Measurements from ENCODE around the gene DYNLT4. TPM values are rescaled to one million over a fixed set of nuclear protein-coding genes. Genes with fewer than 3 reads are reported as not detected.

DYNLT4 gene
- total and polyA plus RNA-seq, 9 donors: 0.14 to 0.58 (median 0.29) TPM; not detected in 1

GRCh38 chr1:44787506-44787905 is 19.6 kb downstream of the DYNLT4 start:
- H3K27ac ChIP-seq (ENCODE audit: low read length): no peak overlapping the region
- no peak overlapping the region for H3K4me3 ChIP-seq (ENCODE audit: low read length)
- WGBS (ENCODE audit: insufficient coverage): 97% methylated on average over 4 of the region's 10 CpGs
- no peaks in the 10 kb centered on the region for H3K27me3 ChIP-seq (ENCODE audit: control insufficient read depth, insufficient read depth, low read length)
- H3K36me3 ChIP-seq (ENCODE audit: control insufficient read depth, insufficient read depth, low read length): no peaks in the 10 kb centered on the region
- H3K9me3 ChIP-seq (replicated peaks; ENCODE audit: control insufficient read depth, low read depth, low read length): no peaks in the 10 kb centered on the region
- H3K4me1 ChIP-seq (ENCODE audit: control insufficient read depth, insufficient read depth, low read length): peaks cover 31% of the 10 kb centered on the region
- no peak for DNase-seq

- Histone ChIP-seq H3K9me3 (replicated peaks; ENCODE audit: control insufficient read depth, low read depth, low read length) (no peaks in the 10 kb centered on the region), H3K27me3 (ENCODE audit: control insufficient read depth, insufficient read depth, low read length) (no peaks in the 10 kb centered on the region), H3K4me3 (ENCODE audit: low read length) (no peak overlapping the region), H3K36me3 (ENCODE audit: control insufficient read depth, insufficient read depth, low read length) (peaks cover 4% of the 10 kb centered on the region), H3K4me1 (ENCODE audit: control insufficient read depth, insufficient read depth, low read length) (peaks cover 31% of the 10 kb centered on the region), H3K27ac (ENCODE audit: low read length) (peak overlapping the region; percentile 60)
- 67% methylated on average over 5 of the region's 9 CpGs for WGBS (ENCODE audit: insufficient coverage)
- DNase-seq: no peak
Observed at GRCh38 chr1:44786841-44787426, 20.2 kb downstream of the DYNLT4 start.

GRCh38 chr1:44786138-44786840 is 20.9 kb downstream of the DYNLT4 start:
- Histone ChIP-seq H3K4me1 (ENCODE audit: control insufficient read depth, insufficient read depth, low read length) (peaks cover 31% of the 10 kb centered on the region), H3K27me3 (ENCODE audit: control insufficient read depth, insufficient read depth, low read length) (no peaks in the 10 kb centered on the region), H3K4me3 (ENCODE audit: low read length) (peak overlapping the region; percentile 46), H3K27ac (ENCODE audit: low read length) (peak overlapping the region; percentile 60), H3K9me3 (replicated peaks; ENCODE audit: control insufficient read depth, low read depth, low read length) (no peaks in the 10 kb centered on the region), H3K36me3 (ENCODE audit: control insufficient read depth, insufficient read depth, low read length) (peaks cover 8% of the 10 kb centered on the region)
- 1% methylated on average over 47 of the region's 49 CpGs for WGBS (ENCODE audit: insufficient coverage)
- DNase-seq: peak; percentile 83

- no peaks in the 10 kb centered on the region for H3K27me3 ChIP-seq (ENCODE audit: control insufficient read depth, insufficient read depth, low read length)
- no peak for DNase-seq
- no peaks in the 10 kb centered on the region for H3K9me3 ChIP-seq (replicated peaks; ENCODE audit: control insufficient read depth, low read depth, low read length)
- H3K4me3 ChIP-seq (ENCODE audit: low read length): peak overlapping the region; percentile 46
- 22% methylated on average over 9 of the region's 11 CpGs for WGBS (ENCODE audit: insufficient coverage)
- peaks cover 31% of the 10 kb centered on the region for H3K4me1 ChIP-seq (ENCODE audit: control insufficient read depth, insufficient read depth, low read length)
- peak overlapping the region; percentile 31 for H3K27ac ChIP-seq (ENCODE audit: low read length)
- peaks cover 15% of the 10 kb centered on the region for H3K36me3 ChIP-seq (ENCODE audit: control insufficient read depth, insufficient read depth, low read length)
Observed at GRCh38 chr1:44785501-44786137, 21.5 kb downstream of the DYNLT4 start.

- Histone ChIP-seq H3K27ac (ENCODE audit: low read length) (no peak overlapping the region), H3K9me3 (replicated peaks; ENCODE audit: control insufficient read depth, low read depth, low read length) (no peaks in the 10 kb centered on the region), H3K4me1 (ENCODE audit: control insufficient read depth, insufficient read depth, low read length) (peaks cover 31% of the 10 kb centered on the region), H3K4me3 (ENCODE audit: low read length) (peak overlapping the region; percentile 42), H3K36me3 (ENCODE audit: control insufficient read depth, insufficient read depth, low read length) (peaks cover 21% of the 10 kb centered on the region), H3K27me3 (ENCODE audit: control insufficient read depth, insufficient read depth, low read length) (no peaks in the 10 kb centered on the region)
- WGBS (ENCODE audit: insufficient coverage): 67% methylated on average over 6 of the region's 6 CpGs
- no peak for DNase-seq
Observed at GRCh38 chr1:44785029-44785380, 22.1 kb downstream of the DYNLT4 start.

GRCh38 chr1:44784094-44785028 is 22.8 kb downstream of the DYNLT4 start:
- 2% methylated on average over 66 of the region's 71 CpGs for WGBS (ENCODE audit: insufficient coverage)
- H3K9me3 ChIP-seq (replicated peaks; ENCODE audit: control insufficient read depth, low read depth, low read length): no peaks in the 10 kb centered on the region
- peaks cover 31% of the 10 kb centered on the region for H3K4me1 ChIP-seq (ENCODE audit: control insufficient read depth, insufficient read depth, low read length)
- H3K4me3 ChIP-seq (ENCODE audit: low read length): peak overlapping the region; percentile 42
- peaks cover 27% of the 10 kb centered on the region for H3K36me3 ChIP-seq (ENCODE audit: control insufficient read depth, insufficient read depth, low read length)
- DNase-seq: peak; percentile 67
- H3K27ac ChIP-seq (ENCODE audit: low read length): peak overlapping the region; percentile 51
- H3K27me3 ChIP-seq (ENCODE audit: control insufficient read depth, insufficient read depth, low read length): no peaks in the 10 kb centered on the region

GRCh38 chr1:44783697-44784093 is 23.5 kb downstream of the DYNLT4 start:
- DNase-seq: peak; percentile 44
- no peaks in the 10 kb centered on the region for H3K9me3 ChIP-seq (replicated peaks; ENCODE audit: control insufficient read depth, low read depth, low read length)
- peak overlapping the region; percentile 51 for H3K27ac ChIP-seq (ENCODE audit: low read length)
- no peaks in the 10 kb centered on the region for H3K27me3 ChIP-seq (ENCODE audit: control insufficient read depth, insufficient read depth, low read length)
- peaks cover 31% of the 10 kb centered on the region for H3K4me1 ChIP-seq (ENCODE audit: control insufficient read depth, insufficient read depth, low read length)
- peak overlapping the region; percentile 42 for H3K4me3 ChIP-seq (ENCODE audit: low read length)
- 39% methylated on average over 7 of the region's 8 CpGs for WGBS (ENCODE audit: insufficient coverage)
- H3K36me3 ChIP-seq (ENCODE audit: control insufficient read depth, insufficient read depth, low read length): peaks cover 33% of the 10 kb centered on the region

GRCh38 chr1:44780583-44781121 is 26.5 kb downstream of the DYNLT4 start:
- H3K27ac ChIP-seq (ENCODE audit: low read length): no peak overlapping the region
- no peak for DNase-seq
- H3K4me3 ChIP-seq (ENCODE audit: low read length): no peak overlapping the region
- H3K4me1 ChIP-seq (ENCODE audit: control insufficient read depth, insufficient read depth, low read length): peaks cover 39% of the 10 kb centered on the region
- no peaks in the 10 kb centered on the region for H3K27me3 ChIP-seq (ENCODE audit: control insufficient read depth, insufficient read depth, low read length)
- WGBS (ENCODE audit: insufficient coverage): 86% methylated on average over 12 of the region's 14 CpGs
- peaks cover 59% of the 10 kb centered on the region for H3K36me3 ChIP-seq (ENCODE audit: control insufficient read depth, insufficient read depth, low read length)
- no peaks in the 10 kb centered on the region for H3K9me3 ChIP-seq (replicated peaks; ENCODE audit: control insufficient read depth, low read depth, low read length)

- H3K36me3 ChIP-seq (ENCODE audit: control insufficient read depth, insufficient read depth, low read length): peaks cover 59% of the 10 kb centered on the region
Observed at GRCh38 chr1:44778705-44779576, 28.2 kb downstream of the DYNLT4 start.

More at GRCh38 chr1:44778705-44779576, 28.2 kb downstream of the DYNLT4 start:
- WGBS (ENCODE audit: insufficient coverage): 90% methylated on average over 6 of the region's 6 CpGs
- Histone ChIP-seq H3K4me1 (ENCODE audit: control insufficient read depth, insufficient read depth, low read length) (peaks cover 30% of the 10 kb centered on the region), H3K27ac (ENCODE audit: low read length) (no peak overlapping the region), H3K27me3 (ENCODE audit: control insufficient read depth, insufficient read depth, low read length) (no peaks in the 10 kb centered on the region), H3K9me3 (replicated peaks; ENCODE audit: control insufficient read depth, low read depth, low read length) (no peaks in the 10 kb centered on the region), H3K4me3 (ENCODE audit: low read length) (no peak overlapping the region)
- DNase-seq: no peak

All from muscle of leg (tissue), 11 donors.